HUES6 (cell line): ENCODE results near the gene ANKS4B.
"Not testable (repeated sequence)": the region's sequence is repeated elsewhere in the genome, so short reads cannot be mapped to it uniquely, and the experiment has no call there.

ENCODE experiments used
- H3K27ac ChIP-seq: 2 replicates; pipeline ENCODE4 v1.7.0; 2013; ENCODE audit warnings: low read depth, mild to moderate bottlenecking, low read length, inconsistent platforms
- H3K27me3 ChIP-seq: 2 replicates; pipeline ENCODE4 v1.6.1; 2013; ENCODE audit warnings: low read length; ENCODE audit not compliant: control insufficient read depth, insufficient read depth
- H3K36me3 ChIP-seq: 2 replicates; pipeline ENCODE4 v1.6.1; 2013; ENCODE audit warnings: low read length; ENCODE audit not compliant: control insufficient read depth, insufficient read depth
- H3K4me1 ChIP-seq: 2 replicates; pipeline ENCODE4 v1.6.1; 2013; ENCODE audit warnings: low read length; ENCODE audit not compliant: control insufficient read depth, insufficient read depth
- H3K4me3 ChIP-seq: 2 replicates; pipeline ENCODE4 v1.5.1; 2013; ENCODE audit warnings: low read depth, low read length
- H3K9ac ChIP-seq: one replicate; pipeline ENCODE4 v1.6.1; 2013; ENCODE audit warnings: mild to moderate bottlenecking, low read length
- H3K9me3 ChIP-seq: 2 replicates; pipeline ENCODE4 v1.6.1; 2013; ENCODE audit warnings: low read depth, low read length; ENCODE audit not compliant: control insufficient read depth, insufficient read depth

ANKS4B gene

DNA sequence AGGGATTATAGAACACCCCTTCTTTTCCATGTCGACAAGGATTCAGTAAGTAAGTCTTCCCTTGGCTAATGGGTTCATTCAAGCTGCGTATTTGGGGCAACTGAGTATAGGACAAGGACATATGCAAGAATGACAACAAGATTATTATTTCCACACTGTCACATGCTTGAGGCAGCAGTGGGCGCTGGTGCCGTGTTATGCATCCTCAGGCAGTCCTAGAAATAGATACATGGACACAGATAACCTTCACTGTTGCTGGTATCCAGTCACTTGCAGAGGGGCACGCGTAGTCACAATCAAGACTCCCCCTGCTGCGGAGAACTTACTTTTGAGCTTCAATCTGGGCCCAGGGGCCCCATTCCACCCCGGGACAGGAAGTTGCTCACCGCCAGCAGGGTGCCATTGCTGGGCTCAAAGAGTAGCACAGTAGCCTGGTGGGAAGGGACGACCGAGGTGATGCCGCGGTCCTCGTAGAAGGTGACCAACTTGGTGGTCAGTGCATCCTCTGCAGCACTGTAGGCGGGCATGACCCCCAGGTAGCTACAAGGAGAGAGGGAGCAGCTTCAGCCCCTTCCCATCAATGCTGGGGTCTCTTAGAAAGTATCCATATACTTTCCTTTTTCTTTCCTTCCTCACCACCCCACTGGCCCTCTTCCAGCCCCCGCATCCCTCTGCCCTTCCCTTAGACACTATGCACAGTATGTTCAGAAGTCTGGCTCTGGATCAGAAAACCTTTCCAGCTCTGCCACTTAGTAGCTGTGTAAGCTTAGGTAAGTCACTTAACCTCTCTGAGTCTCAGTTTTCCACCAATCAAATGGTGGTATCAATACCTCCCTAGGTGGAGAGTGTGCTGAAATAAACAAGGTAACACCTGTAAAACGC is 43.8 kb downstream of the ANKS4B start:
- Histone ChIP-seq H3K9ac (no peak overlapping the region), H3K27me3 (peaks cover 59% of the 10 kb centered on the region), H3K9me3 (no peaks in the 10 kb centered on the region), H3K27ac (no peak overlapping the region), H3K4me1 (peaks cover 13% of the 10 kb centered on the region), H3K4me3 (peak overlapping the region; percentile 66), H3K36me3 (no peaks in the 10 kb centered on the region)

- no peaks in the 10 kb centered on the region for H3K9me3 ChIP-seq
- H3K4me1 ChIP-seq, result peaks cover 13% of the 10 kb centered on the region
- no peak within 1 kb of the TSS for H3K27ac ChIP-seq
- H3K4me3 ChIP-seq, result peak within 1 kb of the TSS; percentile 66
- peaks cover 59% of the 10 kb centered on the region for H3K27me3 ChIP-seq
- no peak within 1 kb of the TSS for H3K9ac ChIP-seq
- H3K36me3 ChIP-seq, result no peaks in the 10 kb centered on the region
Measured at GRCh38 chr16:21277927-21278706, 44.6 kb downstream of the ANKS4B start, which contains the start of gene CRYM. Gene CRYM (minus strand): TSS chr16:21278290. CDS start chr16:21278251, 39 bp downstream.

DNA sequence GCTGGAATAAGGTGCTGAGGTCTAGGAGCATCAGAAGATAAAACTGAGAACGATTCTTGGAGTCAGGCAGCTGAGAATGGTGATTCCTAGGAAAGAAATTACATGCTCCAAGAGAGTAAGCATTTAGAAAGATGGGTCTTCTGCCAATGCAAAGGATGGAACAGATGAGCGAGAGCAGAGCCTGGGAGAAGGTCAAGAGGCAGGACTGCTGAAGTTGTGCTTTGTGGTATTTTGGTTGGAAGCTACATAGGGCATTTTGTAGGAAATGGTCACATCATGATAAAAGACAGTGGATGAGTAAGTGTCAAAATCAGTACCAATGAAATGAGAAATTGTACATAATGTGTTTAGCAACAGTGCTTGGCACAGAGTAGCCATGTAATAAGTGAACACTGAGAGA is 46.0 kb downstream of the ANKS4B start:
- Histone ChIP-seq H3K9me3 (no peaks in the 10 kb centered on the region), H3K4me3 (no peak overlapping the region), H3K27ac (no peak overlapping the region), H3K27me3 (peaks cover 54% of the 10 kb centered on the region), H3K36me3 (no peaks in the 10 kb centered on the region), H3K9ac (no peak overlapping the region), H3K4me1 (peaks cover 9% of the 10 kb centered on the region)

DNA sequence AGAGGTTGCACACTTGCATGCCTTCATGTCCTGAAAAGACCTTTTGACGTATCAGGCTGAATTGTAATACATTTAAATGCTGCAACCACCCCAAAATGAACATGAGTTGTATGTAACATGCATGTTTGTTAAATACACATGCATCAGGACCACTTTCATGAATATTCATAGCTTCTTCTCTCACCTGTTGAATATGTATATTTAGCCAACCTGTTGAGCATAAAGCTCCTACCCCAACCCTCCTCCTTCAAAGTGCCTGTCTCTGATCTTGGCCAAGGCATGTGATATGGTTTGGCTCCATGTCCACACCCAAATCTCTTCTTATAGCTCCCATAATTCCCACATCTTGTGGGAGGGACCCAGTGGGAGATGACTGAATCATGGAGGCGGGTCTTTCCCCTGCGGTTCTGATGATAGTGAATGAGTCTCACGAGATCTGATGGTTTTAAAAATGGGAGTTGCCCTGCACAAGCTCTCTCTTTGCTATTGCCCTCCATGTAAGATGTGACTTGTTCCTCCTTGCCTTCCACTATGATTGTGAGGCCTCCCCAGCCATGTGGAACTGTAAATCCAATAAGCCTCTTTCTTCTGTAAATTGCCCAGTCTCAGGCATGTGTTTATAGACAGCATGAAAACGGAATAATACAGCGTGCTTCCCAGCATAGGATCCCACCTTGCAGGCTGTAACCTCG is 48.3 kb downstream of the ANKS4B start:
- Histone ChIP-seq H3K9me3 (no peaks in the 10 kb centered on the region), H3K27ac (no peak overlapping the region), H3K4me1 (peaks cover 9% of the 10 kb centered on the region), H3K9ac (no peak overlapping the region), H3K36me3 (no peaks in the 10 kb centered on the region), H3K27me3 (peaks cover 35% of the 10 kb centered on the region), H3K4me3 (no peak overlapping the region)

DNA sequence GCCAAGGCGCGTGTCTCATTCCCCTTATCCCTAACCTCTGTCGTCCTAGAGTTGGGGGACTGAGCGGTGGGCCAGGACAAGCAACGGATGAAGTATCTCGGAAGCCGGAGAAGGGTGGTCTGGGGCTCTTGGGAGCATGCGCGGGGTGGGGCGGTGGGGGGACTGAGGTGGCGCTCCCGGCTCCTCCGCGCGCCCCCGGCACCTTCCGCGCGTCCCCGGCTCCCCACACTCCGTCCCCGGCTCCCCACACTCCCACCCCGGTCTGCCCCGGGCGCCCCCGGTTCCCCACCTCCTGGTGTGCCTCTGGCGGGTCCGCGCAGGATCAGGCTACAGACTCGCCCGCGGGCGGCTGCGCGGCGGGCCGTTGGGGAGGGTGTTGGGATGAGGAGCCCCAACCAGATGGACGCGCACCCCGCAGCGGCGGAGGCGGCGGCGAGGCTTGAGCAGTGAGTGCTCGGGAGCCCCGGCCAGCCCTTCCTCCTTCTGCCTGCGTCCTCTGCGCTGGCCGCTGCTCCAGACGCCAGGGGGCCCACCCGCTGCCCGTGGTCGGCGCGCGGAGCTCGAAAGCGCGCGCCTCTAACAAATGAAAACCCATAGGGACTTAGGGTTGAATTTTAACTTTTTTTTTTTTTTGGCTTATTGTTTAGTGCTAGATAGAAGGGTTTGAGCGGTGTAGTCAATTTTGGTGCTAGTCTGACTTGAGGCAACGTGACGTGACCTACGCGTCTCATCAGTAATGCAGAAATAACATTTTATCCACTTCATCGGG is 50.2 kb downstream of the ANKS4B start:
- Histone ChIP-seq H3K4me3 (peak overlapping the region; percentile 71), H3K9me3 (no peaks in the 10 kb centered on the region), H3K27ac (no peak overlapping the region; the same call in 1 of the 2 replicates), H3K9ac (no peak overlapping the region), H3K36me3 (no peaks in the 10 kb centered on the region), H3K27me3 (peaks cover 18% of the 10 kb centered on the region), H3K4me1 (peaks cover 7% of the 10 kb centered on the region)

DNA sequence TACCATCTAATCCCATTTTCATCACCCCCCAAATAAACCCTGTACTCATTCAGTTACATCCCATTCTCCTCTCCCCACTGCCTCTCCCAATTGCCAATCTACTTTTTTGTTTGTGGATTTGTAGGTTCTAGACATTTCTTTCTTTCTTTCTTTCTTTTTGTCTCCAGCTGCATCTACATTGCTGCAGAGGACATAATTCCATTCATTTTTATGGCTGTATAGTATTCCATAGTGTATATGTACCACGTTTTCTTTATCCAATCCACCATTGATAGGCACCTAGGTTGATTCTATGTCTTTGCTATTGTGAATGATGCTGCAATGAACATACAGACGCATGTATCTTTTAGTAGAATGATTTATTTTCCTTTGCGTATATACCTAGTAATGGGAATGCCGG is 50.9 kb downstream of the ANKS4B start:
- H3K4me1 ChIP-seq, result peaks cover 7% of the 10 kb centered on the region
- H3K36me3 ChIP-seq, result no peaks in the 10 kb centered on the region
- H3K4me3 ChIP-seq, result peak overlapping the region; percentile 71
- H3K9ac ChIP-seq, result no peak overlapping the region
- no peak overlapping the region for H3K27ac ChIP-seq
- peaks cover 10% of the 10 kb centered on the region for H3K27me3 ChIP-seq
- H3K9me3 ChIP-seq, result no peaks in the 10 kb centered on the region

DNA sequence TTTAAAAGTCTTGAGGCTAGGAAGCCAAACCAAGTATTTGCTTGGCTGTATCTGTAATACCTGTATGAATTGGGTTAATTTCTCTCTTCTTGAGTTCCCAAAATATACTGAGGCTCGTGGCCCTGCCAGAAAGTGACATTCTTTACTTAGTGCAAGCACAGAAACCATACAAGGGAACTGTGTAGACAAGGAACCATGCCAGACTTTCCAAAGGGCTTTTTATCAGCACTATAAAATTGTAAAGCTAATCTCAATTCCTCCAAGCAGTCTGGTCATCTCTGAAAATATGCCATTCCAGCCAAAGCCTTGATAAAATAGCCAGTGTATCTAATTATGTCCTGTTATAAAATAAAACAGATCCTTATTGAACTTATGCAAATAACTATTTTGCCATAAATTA is 51.8 kb downstream of the ANKS4B start:
- H3K4me3 ChIP-seq, result no peak overlapping the region
- H3K9me3 ChIP-seq, result peaks cover 2% of the 10 kb centered on the region; the same call in 1 of the 2 replicates
- H3K27me3 ChIP-seq, result peaks cover 7% of the 10 kb centered on the region; the same call in 1 of the 2 replicates
- peaks cover 7% of the 10 kb centered on the region for H3K4me1 ChIP-seq
- no peak overlapping the region for H3K27ac ChIP-seq
- no peak overlapping the region for H3K9ac ChIP-seq
- no peaks in the 10 kb centered on the region for H3K36me3 ChIP-seq

GRCh38 chr16:21289789-21290188 is 56.3 kb downstream of the ANKS4B start:
- H3K27me3 ChIP-seq, result peaks cover 15% of the 10 kb centered on the region
- not testable (repeated sequence) for H3K27ac ChIP-seq, H3K9ac ChIP-seq, H3K4me1 ChIP-seq, H3K9me3 ChIP-seq, H3K4me3 ChIP-seq, H3K36me3 ChIP-seq

DNA sequence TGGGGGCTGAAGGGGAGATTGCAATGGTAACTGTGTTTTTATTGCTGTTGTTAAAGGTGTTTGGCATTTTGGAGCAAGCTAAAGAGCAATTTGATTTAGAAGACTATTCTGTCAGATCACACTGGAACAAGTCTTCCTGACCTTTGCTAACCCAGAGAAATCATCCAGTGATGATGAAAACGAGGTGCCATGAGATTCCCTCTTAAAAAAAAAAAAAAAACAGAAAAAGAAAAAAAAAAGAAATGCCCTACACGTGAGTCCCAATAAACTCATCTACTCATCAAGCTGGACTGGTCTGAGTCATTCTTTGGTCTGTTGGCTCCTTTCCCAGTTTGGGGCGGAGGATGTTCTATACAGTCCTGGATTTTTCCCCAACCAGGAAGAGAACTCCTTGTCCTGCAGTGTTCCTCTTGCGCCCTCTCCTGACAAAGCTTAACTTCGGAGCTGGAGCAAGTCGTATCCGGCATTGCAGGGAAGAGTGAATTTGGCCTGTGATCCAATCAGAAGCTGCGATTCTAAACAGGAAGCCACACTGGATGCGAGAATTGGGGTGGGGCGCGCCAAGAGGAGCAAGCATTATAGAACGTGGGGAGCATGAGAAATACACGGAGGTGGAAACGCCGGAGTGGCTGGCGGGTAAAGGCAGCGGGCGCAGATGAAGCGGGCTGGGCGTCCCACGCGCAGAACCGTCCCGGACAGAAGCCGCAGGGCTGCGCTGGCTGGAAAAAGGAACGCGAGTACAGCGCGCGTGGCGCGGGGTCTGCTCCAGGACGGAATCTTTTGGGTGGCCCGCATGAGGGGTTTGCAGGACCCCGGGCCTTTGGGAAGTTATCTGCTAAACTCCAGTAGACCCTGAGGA is 67.0 kb downstream of the ANKS4B start:
- Histone ChIP-seq H3K27me3 (peaks cover 52% of the 10 kb centered on the region), H3K9me3 (no peaks in the 10 kb centered on the region), H3K27ac (no peak overlapping the region), H3K4me1 (peaks cover 6% of the 10 kb centered on the region; the same call in 1 of the 2 replicates), H3K9ac (no peak overlapping the region), H3K36me3 (no peaks in the 10 kb centered on the region), H3K4me3 (peak overlapping the region; percentile 68)
